HPDE6-E6E7 (cell line): Measurements from ENCODE around the gene PLEKHH1.

Experiments
- DNase-seq: peaks from one replicate; pipeline ENCODE4 v3.0.0; 2011; ENCODE audit warnings: missing footprints; ENCODE audit errors: extremely low spot score

The PLEKHH1 gene

GRCh38 chr14:67567654-67568053 is 34.6 kb downstream of the PLEKHH1 start:
- no peak for DNase-seq

- no peak for DNase-seq
Measured at GRCh38 chr14:67569011-67569650, 36.0 kb downstream of the PLEKHH1 start.

- DNase-seq, result no peak
Measured at GRCh38 chr14:67569651-67570290, 36.7 kb downstream of the PLEKHH1 start.

GRCh38 chr14:67570453-67570852 is 37.4 kb downstream of the PLEKHH1 start:
- no peak for DNase-seq

- peak; percentile 63 for DNase-seq
Measured at GRCh38 chr14:67571275-67571990, 38.3 kb downstream of the PLEKHH1 start.

DNA sequence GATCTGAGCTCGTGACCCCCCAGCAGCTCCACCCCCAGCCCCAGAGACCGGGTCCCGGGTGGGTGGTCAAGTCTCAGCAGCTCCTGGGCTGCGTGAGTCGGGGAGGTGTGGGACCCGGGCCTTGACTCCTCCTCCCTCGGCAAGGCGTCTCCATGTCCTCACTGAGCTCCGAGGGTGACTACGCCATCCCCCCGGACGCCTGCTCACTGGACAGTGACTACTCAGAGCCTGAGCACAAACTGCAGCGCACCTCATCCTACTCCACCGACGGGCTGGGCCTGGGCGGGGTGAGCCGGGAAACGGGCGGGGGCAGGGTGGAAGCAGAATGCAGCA is 38.9 kb downstream of the PLEKHH1 start:
- no peak for DNase-seq

- no peak for DNase-seq
Measured at GRCh38 chr14:67572608-67573007, 39.5 kb downstream of the PLEKHH1 start.

GRCh38 chr14:67573228-67574010 is 40.3 kb downstream of the PLEKHH1 start:
- DNase-seq, result no peak

- DNase-seq, result no peak
Measured at GRCh38 chr14:67574156-67574555, 41.1 kb downstream of the PLEKHH1 start.

GRCh38 chr14:67574806-67575205 is 41.7 kb downstream of the PLEKHH1 start:
- DNase-seq, result no peak

DNA sequence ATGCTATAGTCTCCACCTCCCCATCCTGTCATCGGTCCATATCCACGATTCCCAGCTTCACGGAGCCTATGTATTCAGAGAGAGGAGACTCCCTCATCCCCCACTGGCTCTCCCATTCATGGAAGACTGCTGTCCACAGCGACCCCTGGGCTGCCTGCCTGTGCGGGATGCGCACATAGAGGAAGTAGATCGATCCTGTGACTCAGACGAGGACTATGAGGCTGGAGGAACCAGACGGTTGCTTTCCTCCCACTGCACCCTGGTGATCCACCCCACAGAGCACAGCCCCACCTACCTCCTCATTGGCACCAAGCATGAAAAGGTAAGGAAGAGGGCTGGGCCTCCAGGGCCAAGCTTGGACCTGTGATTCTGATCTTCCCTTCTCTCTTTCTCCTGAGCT is 42.6 kb downstream of the PLEKHH1 start:
- DNase-seq, result peak; percentile 67

- DNase-seq, result no peak
Measured at GRCh38 chr14:67576216-67576955, 43.3 kb downstream of the PLEKHH1 start.

DNA sequence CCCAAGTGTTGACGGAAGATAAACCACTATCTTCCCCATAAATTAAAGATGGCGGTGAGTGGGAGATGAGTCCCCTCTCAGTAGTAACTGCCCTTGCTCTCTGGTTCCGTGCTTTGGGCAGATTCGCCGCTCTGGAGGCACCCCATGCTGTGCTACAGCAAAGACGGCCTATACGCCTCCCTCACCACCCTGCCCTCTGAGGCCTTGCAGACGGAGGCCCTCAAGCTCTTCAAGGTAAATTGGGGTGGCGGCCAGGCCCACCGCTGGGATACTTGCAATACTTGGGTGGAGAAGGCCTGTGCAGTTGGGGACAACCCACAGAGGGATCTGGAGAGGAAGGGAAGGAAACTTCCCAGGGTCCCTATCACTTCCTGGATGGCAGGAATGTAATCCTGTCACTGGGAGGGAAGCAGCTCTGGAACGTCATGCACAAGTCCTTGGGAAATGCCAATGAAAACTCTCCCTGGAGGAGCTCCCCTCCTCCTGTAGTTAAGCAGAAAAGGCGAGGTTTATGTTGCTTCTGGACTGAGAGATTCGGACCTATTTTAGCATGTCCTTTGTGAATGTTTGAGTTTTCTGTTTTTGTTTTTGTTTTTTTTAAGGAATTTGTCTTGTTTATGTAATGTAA is 44.2 kb downstream of the PLEKHH1 start:
- no peak for DNase-seq

DNA sequence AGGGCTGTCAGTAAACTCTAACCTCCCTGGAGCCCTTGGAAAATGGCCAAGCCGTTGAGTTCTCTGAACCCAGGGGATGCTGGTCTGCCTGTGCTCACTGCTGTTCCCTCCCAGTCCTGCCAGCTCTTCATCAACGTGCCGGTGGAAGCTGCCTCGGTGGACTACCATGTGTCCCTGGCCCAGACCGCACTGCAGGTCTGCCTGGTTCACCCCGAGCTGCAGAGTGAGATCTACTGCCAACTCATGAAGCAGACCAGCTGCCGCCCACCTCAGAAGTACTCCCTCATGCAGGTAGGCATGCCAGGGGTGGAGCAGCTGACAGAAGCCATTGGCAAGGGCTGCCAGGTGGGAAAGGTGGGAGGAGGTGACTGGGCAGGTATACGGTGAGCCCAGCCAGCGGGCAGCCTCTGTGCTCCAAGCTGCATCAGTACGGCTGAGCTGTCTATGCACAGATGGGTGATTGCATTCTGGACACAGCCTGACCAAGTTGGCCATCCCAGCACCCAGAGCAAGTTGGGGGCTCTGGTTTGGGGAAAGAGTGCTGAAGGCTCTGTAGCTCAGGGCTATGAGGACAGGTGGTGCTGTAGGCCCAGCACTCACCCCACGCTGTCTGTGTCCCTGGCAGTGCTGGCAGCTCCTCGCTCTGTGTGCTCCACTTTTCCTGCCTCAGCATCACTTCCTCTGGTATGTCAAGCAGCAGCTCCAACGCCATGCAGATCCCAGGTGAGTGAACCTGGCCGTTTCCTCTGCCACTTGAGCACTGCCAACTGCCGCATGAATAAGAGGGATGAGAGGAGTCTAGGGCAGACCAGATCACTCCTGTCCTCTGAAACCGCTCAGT is 45.0 kb downstream of the PLEKHH1 start:
- no peak for DNase-seq

GRCh38 chr14:67579040-67579439 is 46.0 kb downstream of the PLEKHH1 start:
- DNase-seq, result no peak

DNA sequence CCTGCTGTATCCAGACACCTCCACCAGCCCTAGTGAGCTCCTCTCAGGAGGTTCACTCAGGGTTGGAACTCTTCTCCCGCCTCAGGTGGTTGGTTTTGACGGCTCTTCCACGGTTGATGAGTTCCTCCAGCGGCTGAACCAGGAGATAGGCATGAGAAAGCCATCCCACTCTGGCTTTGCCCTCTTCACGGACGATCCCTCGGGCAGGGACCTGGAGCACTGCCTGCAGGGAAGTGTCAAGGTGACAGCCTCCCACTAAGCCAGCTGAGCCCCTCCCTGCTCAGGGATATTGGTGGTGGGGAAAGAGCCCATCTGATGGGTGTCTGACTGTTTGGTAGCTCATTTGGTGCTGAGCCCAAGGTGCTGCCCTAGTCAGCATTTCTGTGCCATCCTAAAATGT is 46.5 kb downstream of the PLEKHH1 start:
- no peak for DNase-seq

- DNase-seq, result no peak
Measured at GRCh38 chr14:67580336-67581171, 47.5 kb downstream of the PLEKHH1 start.

GRCh38 chr14:67581643-67582042 is 48.6 kb downstream of the PLEKHH1 start:
- no peak for DNase-seq

- DNase-seq, result no peak
Measured at GRCh38 chr14:67582061-67582460, 49.0 kb downstream of the PLEKHH1 start.
